BE2C (cell line): ENCODE data around the gene DNA2.
"Not testable (repeated sequence)": the region's sequence is repeated elsewhere in the genome, so short reads cannot be mapped to it uniquely, and the experiment has no call there.

Source experiments
- DNase-seq: peaks from one replicate; pipeline ENCODE4 v3.0.0-alpha.2; 2020
- H3K27me3 ChIP-seq: fragments of 250-450 bp; sonication (Bioruptor Pico); 2 replicates; pipeline ENCODE4 v1.5.1; 2020; ENCODE audit warnings: mild to moderate bottlenecking
- H3K36me3 ChIP-seq: fragments of 250-450 bp; sonication (Bioruptor Pico); 2 replicates; pipeline ENCODE4 v1.5.1; 2020; ENCODE audit warnings: mild to moderate bottlenecking
- H3K4me1 ChIP-seq: fragments of 250-450 bp; sonication (Bioruptor Pico); 2 replicates; pipeline ENCODE4 v1.5.1; 2020
- H3K4me3 ChIP-seq: 2 replicates; pipeline ENCODE4 v1.5.1; 2011; ENCODE audit warnings: low read depth, low read length
- H3K9me3 ChIP-seq: fragments of 250-450 bp; sonication (Bioruptor Pico); 2 replicates; pipeline ENCODE4 v1.5.1; 2020
- TF ChIP-seq, protein P1 (sequence below): IDR thresholded peaks from 2 replicates; pipeline ENCODE4 v1.5.1; 2012; ENCODE audit warnings: mild to moderate bottlenecking, low read depth, low read length

The DNA2 gene

DNA sequence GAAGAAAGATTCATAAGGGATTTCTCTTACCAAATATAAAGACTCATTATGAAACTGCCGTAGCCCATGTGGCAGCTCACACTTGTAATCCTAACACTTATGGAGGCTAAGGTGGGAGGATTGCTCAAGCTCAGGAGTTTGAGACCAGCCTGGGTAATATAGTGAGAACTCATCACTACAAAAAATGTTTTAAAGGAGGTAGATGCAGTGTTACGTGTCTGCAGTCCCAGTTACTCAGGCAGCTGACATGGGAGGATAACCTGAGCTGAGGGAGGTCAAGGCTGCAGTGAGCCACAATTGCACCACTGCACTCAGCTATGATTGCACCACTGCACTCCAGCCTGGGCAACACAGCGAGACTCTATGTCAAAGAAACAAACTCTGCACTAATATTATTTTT lies 18.1 kb upstream of the DNA2 start:
- Histone ChIP-seq H3K4me1 (no peaks in the 10 kb centered on the region), H3K27me3 (no peaks in the 10 kb centered on the region), H3K4me3 (no peak overlapping the region), H3K9me3 (no peaks in the 10 kb centered on the region), H3K36me3 (peaks cover 6% of the 10 kb centered on the region; the same call in 1 of the 2 replicates)
- DNase-seq: no peak
- TF ChIP-seq, protein P1, sequence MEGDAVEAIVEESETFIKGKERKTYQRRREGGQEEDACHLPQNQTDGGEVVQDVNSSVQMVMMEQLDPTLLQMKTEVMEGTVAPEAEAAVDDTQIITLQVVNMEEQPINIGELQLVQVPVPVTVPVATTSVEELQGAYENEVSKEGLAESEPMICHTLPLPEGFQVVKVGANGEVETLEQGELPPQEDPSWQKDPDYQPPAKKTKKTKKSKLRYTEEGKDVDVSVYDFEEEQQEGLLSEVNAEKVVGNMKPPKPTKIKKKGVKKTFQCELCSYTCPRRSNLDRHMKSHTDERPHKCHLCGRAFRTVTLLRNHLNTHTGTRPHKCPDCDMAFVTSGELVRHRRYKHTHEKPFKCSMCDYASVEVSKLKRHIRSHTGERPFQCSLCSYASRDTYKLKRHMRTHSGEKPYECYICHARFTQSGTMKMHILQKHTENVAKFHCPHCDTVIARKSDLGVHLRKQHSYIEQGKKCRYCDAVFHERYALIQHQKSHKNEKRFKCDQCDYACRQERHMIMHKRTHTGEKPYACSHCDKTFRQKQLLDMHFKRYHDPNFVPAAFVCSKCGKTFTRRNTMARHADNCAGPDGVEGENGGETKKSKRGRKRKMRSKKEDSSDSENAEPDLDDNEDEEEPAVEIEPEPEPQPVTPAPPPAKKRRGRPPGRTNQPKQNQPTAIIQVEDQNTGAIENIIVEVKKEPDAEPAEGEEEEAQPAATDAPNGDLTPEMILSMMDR: no peak

DNA sequence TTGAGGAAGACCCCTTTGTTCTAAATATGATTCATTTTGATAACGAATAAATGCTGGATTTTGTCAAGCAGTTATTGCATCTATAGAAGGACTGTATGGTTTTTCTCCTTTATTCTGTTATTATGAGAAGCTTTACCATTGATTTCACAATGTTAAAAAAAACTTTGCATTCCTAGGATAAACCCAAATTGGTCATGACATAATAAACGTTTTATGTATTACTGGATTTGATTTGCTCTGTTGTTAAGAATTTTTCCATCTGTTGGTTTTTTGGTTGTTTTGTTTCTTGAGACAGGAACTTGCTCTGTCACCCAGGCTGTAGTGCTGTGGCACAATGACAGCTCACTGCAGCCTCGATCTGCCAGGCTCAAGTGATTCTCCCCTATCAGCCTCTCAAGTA lies 2.2 kb upstream of the DNA2 start:
- Histone ChIP-seq H3K9me3 (no peaks in the 10 kb centered on the region), H3K4me1 (no peaks in the 10 kb centered on the region), H3K4me3 (no peak overlapping the region), H3K27me3 (no peaks in the 10 kb centered on the region), H3K36me3 (peaks cover 6% of the 10 kb centered on the region)
- no peak for DNase-seq
- TF ChIP-seq, protein P1: no peak

DNA sequence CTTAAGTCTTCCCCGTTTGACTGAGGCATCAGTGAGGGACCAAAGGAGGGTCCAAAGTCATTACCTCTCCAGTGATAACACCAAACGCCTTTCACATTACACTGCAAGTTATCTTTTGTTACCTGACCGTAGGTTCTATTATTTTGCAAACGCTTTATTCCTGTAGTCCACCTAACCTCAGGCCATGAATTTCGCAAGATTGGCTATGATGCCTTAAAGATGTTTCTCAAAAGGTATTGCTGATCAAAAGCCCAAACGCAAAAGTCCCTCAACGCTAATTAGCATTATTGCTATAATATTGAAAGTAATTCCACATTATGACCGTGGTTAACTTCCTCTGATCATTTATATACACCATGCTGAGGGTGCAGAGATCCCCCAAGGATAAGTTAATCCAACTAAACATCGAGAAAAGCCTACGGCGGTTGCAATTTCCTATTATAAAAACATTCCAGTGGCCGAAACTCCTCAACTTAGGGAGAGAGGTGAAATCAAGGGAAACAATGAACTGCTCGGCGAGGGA lies 649 bp downstream of the DNA2 start:
- Histone ChIP-seq H3K4me3 (peak overlapping the region; percentile 96), H3K4me1 (no peaks in the 10 kb centered on the region), H3K36me3 (peaks cover 29% of the 10 kb centered on the region), H3K27me3 (no peaks in the 10 kb centered on the region), H3K9me3 (no peaks in the 10 kb centered on the region)
- no peak for DNase-seq
- TF ChIP-seq, protein P1: no peak

DNA sequence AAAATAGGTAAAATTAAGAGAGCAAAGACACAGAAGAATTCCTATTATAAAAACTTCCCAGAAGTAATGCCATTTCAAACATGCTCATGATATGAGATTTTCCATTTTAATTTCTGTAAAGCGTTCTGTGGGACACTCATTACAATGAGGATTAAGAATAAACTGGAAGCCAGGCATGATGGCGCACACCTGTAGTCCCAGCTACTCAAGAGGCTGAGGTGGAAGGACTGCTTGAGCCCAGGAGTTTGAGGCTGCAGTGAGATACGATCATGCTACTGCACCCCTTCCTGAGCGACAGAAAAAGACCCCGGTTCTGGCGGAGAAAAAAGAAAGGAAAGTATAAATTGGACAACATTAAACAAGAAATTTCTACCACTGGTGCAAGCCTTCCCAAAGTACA lies 1.5 kb downstream of the DNA2 start:
- H3K4me1 ChIP-seq: no peaks in the 10 kb centered on the region
- H3K4me3 ChIP-seq: peak overlapping the region; percentile 96
- TF ChIP-seq, protein P1: no peak
- no peaks in the 10 kb centered on the region for H3K9me3 ChIP-seq
- H3K36me3 ChIP-seq: peaks cover 37% of the 10 kb centered on the region
- no peaks in the 10 kb centered on the region for H3K27me3 ChIP-seq
- no peak for DNase-seq

DNA sequence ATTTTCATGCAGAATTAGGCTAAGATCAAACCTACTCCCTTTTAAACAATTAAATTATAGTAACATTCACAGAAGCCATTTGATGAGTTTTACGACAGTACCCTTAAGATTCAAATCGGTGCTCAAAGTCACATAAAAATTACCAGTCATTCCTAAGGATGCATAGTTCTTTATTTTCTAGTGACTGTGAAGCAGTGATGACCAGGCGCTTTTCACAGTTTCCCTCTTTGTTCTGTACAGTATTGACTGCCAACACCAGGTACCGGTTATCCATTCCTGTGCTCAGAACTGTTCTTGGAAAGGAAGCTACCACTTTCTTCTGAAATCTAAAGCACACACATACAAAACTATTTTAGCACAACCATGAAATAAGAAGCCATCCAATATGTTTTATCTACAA lies 1.9 kb downstream of the DNA2 start:
- TF ChIP-seq, protein P1: no peak
- Histone ChIP-seq H3K4me1 (no peaks in the 10 kb centered on the region), H3K4me3 (peak overlapping the region; percentile 96), H3K9me3 (no peaks in the 10 kb centered on the region), H3K27me3 (no peaks in the 10 kb centered on the region), H3K36me3 (peaks cover 40% of the 10 kb centered on the region)
- no peak for DNase-seq

DNA sequence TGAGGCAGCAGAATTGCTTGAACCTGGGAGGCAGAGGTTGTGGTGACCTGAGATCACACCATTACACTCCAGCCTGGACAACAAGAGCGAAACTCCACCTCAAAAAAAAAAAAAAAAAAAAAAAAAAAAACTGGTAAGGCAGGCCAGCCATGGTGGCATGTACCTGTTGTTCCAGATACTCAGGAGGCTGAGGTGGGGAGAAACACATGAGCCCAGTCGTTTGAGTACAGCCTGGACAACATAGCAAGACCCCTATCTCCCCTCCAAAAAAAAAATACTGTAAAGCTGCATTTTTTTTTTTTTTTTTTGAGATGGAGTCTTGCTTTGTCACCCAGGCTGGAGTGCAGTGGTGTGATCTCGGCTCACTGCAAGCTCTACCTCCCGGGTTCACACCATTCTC lies 7.0 kb downstream of the DNA2 start:
- peaks cover 74% of the 10 kb centered on the region for H3K36me3 ChIP-seq
- not testable (repeated sequence) for H3K27me3 ChIP-seq, DNase-seq, H3K4me3 ChIP-seq, H3K4me1 ChIP-seq, H3K9me3 ChIP-seq
